Esophagus muscularis mucosa (tissue), 4 donors: ENCODE measurements around the gene RANBP17. TPM values are rescaled to one million over a fixed set of nuclear protein-coding genes. Genes with fewer than 3 reads are reported as not detected.

Source experiments
- DNase-seq: peaks from one replicate; pipeline ENCODE4 v3.0.0-alpha.2; 2017; ENCODE audit errors: extremely low spot score
- H3K27ac ChIP-seq, 4 donors: fragments of 200-600 bp; sonication (generic); replicated peaks in 1 of 4; 1 replicate in 3 of 4; 2 replicates in 1 of 4; pipeline ENCODE4 v1.5.1; 2016 to 2019; ENCODE audit warnings: mild to moderate bottlenecking in 1 of 4
- H3K27me3 ChIP-seq, 4 donors: fragments of 200-600 bp; sonication (generic); one replicate each; pipeline versions ENCODE4 v1.5.1 to v1.6.0; 2016 to 2019
- H3K36me3 ChIP-seq, 4 donors: fragments of 200-600 bp; sonication (generic); one replicate each; pipeline ENCODE4 v1.5.1; 2016 to 2019
- H3K4me1 ChIP-seq, 4 donors: fragments of 200-600 bp; sonication (generic); one replicate each; pipeline ENCODE4 v1.5.1; 2016 to 2019
- H3K4me3 ChIP-seq, 4 donors: fragments of 200-600 bp; sonication (generic); 1 replicate in 2 of 4; 2 replicates in 2 of 4; pipeline ENCODE4 v1.5.1; 2016 to 2019; ENCODE audit warnings: mild to moderate bottlenecking in 4 of 4, moderate library complexity in 1 of 4
- H3K9me3 ChIP-seq, 4 donors: fragments of 200-600 bp; sonication (generic); 1 replicate in 3 of 4; 2 replicates in 1 of 4; pipeline ENCODE4 v1.5.1; 2016 to 2019
- CTCF ChIP-seq, 3 experiments: fragments of 200-600 bp in 2 of 3; fragments of 450-650 bp in 1 of 3; sonication (generic) in 2 of 3; IDR thresholded peaks; one replicate each; pipeline ENCODE4 v1.5.1; 2017 to 2019; ENCODE audit warnings: antibody characterized with exemption in 3 of 3, mild to moderate bottlenecking in 2 of 3, moderate library complexity in 1 of 3
- EP300 ChIP-seq: sonication (generic); formaldehyde crosslinking; IDR thresholded peaks from one replicate; pipeline ENCODE4 v1.6.1; 2017; ENCODE audit warnings: antibody characterized with exemption
- POLR2A ChIP-seq: fragments of 450-650 bp; IDR thresholded peaks from one replicate; pipeline ENCODE4 v1.6.1; 2017; ENCODE audit warnings: antibody characterized with exemption, moderate library complexity, mild to moderate bottlenecking, low read depth
- POLR2AphosphoS5 ChIP-seq, 2 donors: sonication (generic); formaldehyde crosslinking; IDR thresholded peaks; one replicate each; pipeline ENCODE4 v1.6.1; 2017; ENCODE audit warnings: antibody characterized with exemption in 2 of 2
- WGBS: methylation state at CpG from one replicate; pipeline ENCODE4 v1.1.5; 2018; 5-methylcytosine and 5-hydroxymethylcytosine counted together
- intact Hi-C: fragments of 100-400 bp; cut with DNase I; formaldehyde crosslinking; loops from one replicate; pipeline ENCODE4 v1.15.1; 2023
- total RNA-seq, 4 donors: library from RNA; depleted of rRNA; stranded (reverse); fragments of >200 nt; gene quantifications; one replicate each; pipeline versions ENCODE4 v1.1.0 to v1.2.1, GENCODE V29; 2016

Gene RANBP17
- total RNA-seq, 4 donors from 2014 or later: 16.4 to 28.2 (median 17.7) TPM

- Histone ChIP-seq H3K9me3 (no peaks in the 10 kb centered on the region), H3K27me3 (no peaks in the 10 kb centered on the region), H3K27ac (no peak overlapping the region), H3K36me3 (peaks cover 0 to under 1% (median 0%) of the 10 kb centered on the region in 4 donors), H3K4me1 (no peaks in the 10 kb centered on the region), H3K4me3 (no peak overlapping the region)
- intact Hi-C loops: no loop called here
- no peak for DNase-seq
- TF ChIP-seq POLR2A (no peak), CTCF (IDR thresholded peaks at IDR 0.05) (no peak), EP300 (no peak), POLR2AphosphoS5 (IDR thresholded peaks at IDR 0.05) (no peak)
- WGBS: 94% methylated on average over 4 of the region's 4 CpGs
Observed at GRCh38 chr5:171189442-171189841, 327.6 kb downstream of the RANBP17 start.

GRCh38 chr5:171192111-171192510, 330.3 kb downstream of the RANBP17 start:
- Histone ChIP-seq H3K27ac (no peak overlapping the region), H3K4me3 (no peak overlapping the region), H3K9me3 (no peaks in the 10 kb centered on the region), H3K4me1 (no peaks in the 10 kb centered on the region), H3K27me3 (no peaks in the 10 kb centered on the region), H3K36me3 (no peaks in the 10 kb centered on the region)
- no peak for DNase-seq
- intact Hi-C loops: no loop called here
- no peak for TF ChIP-seq POLR2AphosphoS5 (IDR thresholded peaks at IDR 0.05)
- TF ChIP-seq CTCF (IDR thresholded peaks at IDR 0.05): no peak
- TF ChIP-seq EP300: no peak
- no peak for TF ChIP-seq POLR2A
- 89% methylated on average over 1 of the region's 1 CpG for WGBS

GRCh38 chr5:171201310-171201709, 339.5 kb downstream of the RANBP17 start:
- WGBS: 88% methylated on average over 6 of the region's 6 CpGs
- no peak for DNase-seq
- Histone ChIP-seq H3K27ac (no peak overlapping the region), H3K36me3 (no peaks in the 10 kb centered on the region), H3K4me1 (no peaks in the 10 kb centered on the region), H3K27me3 (no peaks in the 10 kb centered on the region), H3K4me3 (no peak overlapping the region), H3K9me3 (no peaks in the 10 kb centered on the region)
- TF ChIP-seq POLR2AphosphoS5 (IDR thresholded peaks at IDR 0.05): no peak
- TF ChIP-seq CTCF (IDR thresholded peaks at IDR 0.05): no peak
- TF ChIP-seq EP300: no peak
- no peak for TF ChIP-seq POLR2A
- intact Hi-C loops: no loop called here

- TF ChIP-seq POLR2AphosphoS5 (IDR thresholded peaks at IDR 0.05) (no peak), CTCF (IDR thresholded peaks at IDR 0.05) (no peak), POLR2A (no peak), EP300 (no peak)
- Histone ChIP-seq H3K36me3 (no peaks in the 10 kb centered on the region), H3K4me1 (peaks cover 0 to 4% (median 0%) of the 10 kb centered on the region in 4 donors), H3K27me3 (no peaks in the 10 kb centered on the region), H3K9me3 (no peaks in the 10 kb centered on the region), H3K27ac (no peak overlapping the region), H3K4me3 (no peak overlapping the region)
- WGBS: 86% methylated on average over 8 of the region's 8 CpGs
- intact Hi-C loops: no loop called here
- DNase-seq: no peak
Observed at GRCh38 chr5:171205375-171205774, 343.6 kb downstream of the RANBP17 start.

GRCh38 chr5:171207256-171207847, 345.5 kb downstream of the RANBP17 start:
- H3K27ac ChIP-seq: no peak overlapping the region
- intact Hi-C loops: no loop called here

More at GRCh38 chr5:171207256-171207847, 345.5 kb downstream of the RANBP17 start:
- H3K4me3 ChIP-seq: no peak overlapping the region
- no peaks in the 10 kb centered on the region for H3K27me3 ChIP-seq
- 23% methylated on average over 6 of the region's 6 CpGs for WGBS
- H3K4me1 ChIP-seq: peaks cover 0 to 4% (median 0%) of the 10 kb centered on the region in 4 donors
- no peaks in the 10 kb centered on the region for H3K9me3 ChIP-seq
- H3K36me3 ChIP-seq: no peaks in the 10 kb centered on the region
- DNase-seq: no peak
- TF ChIP-seq POLR2A (no peak), CTCF (IDR thresholded peaks at IDR 0.05) (peak; percentile 42 to 60 (median 56))
